Measurements from ENCODE around the gene TLK2.

TLK2 gene

DNA sequence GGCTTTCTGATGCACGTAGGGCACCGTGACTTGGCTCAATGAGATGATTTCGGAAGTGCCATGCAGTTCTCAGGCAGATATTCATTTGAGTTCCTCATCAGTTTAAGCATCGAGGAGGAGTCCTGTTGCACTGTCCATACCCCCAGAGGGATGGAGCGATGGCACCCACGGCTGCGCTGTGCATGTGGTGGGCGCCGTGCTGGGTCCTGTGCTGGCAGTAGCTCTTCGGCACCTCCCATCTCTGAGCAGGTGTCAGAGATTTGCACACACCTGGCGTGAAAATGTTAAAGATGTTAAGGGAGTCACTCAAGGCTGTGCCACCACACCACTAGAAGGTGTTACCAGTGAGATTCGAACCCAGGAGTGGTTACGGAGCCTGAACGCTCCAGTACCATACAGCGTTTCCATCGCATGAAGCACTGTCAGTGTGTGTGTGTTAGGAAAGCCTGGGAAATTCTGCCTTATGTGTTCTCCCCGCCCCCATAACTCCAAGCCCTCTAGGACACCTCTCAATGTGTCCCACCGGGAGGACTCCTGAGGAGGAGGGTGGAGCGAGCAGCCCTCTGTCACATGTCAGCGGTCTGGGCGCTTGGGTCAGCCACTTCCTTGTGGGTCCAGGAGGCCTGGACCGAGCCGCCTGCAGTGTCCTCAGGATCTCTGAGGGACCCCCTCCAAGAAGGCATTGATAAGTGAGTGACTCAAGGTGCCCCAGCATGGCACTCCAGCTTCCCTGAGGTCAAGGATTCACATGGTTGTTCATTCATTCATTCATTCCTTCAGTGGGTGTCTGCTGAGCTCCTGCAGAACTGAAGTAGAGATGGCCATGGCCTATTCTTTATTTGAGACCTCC lies 152.7 kb downstream of the TLK2 start:
- no peak for DNase-seq

DNA sequence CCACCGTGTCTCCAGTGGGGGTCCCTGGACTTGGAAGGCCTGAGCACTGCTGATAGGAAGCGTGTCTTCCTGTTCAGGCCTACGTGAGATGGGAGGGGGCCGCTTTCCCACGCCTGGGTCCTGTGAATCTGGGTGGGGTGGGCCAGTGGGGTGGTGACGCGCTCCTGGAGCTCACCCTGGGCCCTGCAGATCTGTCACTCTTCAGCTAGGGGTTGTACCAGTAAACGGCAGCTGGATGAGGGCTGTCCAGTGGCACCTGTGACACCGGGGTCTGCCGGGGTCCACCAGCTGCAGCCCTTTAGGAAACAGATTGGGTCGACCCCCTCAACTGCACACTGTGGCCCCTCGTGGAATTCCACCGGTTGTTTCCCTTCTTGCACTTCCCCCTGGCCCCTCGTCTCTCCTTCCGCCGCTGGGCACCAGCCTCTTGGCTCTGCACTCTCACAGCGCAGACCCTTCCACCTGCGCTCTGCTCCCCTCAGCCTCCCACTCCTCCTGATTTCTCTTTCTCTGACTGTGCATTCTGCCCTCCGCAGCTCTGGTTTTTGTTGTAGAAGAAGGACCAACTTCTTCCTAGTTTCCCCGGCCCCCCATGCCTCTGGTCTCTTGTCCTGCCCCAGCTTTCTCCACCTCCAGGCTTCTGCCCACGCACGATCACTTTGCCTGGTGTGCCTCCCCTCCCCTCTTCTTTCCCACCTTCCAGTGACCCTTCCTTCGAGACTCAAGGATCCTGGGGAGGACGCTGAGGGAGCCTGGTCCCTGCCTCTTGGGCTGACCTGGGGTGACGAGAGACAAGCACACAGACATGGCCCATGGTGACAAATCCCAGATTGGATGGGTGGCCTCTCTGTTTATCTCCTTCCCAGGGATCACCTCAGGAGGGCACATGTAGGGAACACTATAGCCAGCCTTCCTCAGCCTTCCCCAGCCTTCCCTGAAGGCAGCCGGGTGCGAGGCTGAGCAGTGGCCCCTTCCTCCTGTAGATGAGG lies 153.6 kb downstream of the TLK2 start:
- no peak for DNase-seq

DNA sequence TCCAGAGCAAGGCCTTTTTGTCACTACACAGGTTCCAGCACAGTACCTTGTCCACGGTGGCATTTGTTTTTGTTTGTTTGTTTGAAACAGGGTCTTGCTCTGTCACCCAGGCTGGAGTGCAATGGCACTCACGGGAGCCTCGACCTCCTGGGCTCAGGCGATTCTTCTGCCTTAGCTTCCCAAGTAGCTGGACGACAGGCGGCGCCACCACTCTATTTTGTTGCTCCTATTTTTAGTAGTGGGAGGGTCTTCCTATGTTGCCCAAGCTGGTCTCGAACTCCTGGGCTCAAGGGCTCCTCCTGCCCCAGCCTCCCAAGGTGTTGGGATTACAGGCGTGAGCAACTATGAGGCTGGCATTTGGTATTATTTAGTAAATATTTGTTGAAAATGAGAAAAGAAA lies 159.2 kb downstream of the TLK2 start:
- peak; percentile 22 for DNase-seq

DNA sequence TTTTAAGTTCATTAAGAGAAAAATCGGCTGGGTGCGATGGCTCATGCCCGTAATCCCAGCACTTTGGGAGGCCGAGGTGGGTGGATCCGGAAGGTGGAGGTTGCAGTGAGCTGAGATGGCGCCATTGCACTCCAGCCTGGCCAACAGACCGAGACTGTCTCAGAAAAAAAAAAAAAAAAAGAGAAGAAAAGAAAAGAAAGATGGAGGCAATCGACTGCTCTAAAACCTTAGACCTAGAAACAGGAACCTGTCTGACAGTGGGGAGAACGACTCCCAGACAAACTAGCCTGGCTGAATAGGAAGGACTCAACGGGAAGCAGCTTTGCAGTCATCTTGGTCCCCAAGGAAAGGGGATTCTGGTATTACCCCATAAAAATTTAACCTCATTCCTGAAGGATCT lies 162.5 kb downstream of the TLK2 start:
- DNase-seq: peak; percentile 16

GRCh38 chr17:62641951-62642350 lies 163.3 kb downstream of the TLK2 start:
- no peak for DNase-seq

DNA sequence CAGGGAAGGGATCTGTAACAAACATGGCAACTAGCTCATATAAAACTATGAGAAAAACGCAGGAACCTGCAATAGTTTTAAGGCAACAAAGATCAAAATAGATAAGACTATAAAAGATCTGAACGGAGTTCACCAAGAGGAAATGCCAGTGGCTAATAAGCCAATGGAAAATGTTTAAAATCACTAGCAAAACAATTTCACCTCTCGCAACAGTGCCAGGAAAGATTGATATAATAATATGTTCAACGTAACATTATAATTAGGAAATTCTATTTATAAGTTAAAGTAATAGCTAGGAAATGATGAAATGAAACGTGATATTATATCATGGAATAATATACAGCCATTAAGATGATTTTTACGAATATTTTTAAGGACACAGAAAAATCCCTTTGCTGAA lies 164.9 kb downstream of the TLK2 start:
- DNase-seq: no peak

DNA sequence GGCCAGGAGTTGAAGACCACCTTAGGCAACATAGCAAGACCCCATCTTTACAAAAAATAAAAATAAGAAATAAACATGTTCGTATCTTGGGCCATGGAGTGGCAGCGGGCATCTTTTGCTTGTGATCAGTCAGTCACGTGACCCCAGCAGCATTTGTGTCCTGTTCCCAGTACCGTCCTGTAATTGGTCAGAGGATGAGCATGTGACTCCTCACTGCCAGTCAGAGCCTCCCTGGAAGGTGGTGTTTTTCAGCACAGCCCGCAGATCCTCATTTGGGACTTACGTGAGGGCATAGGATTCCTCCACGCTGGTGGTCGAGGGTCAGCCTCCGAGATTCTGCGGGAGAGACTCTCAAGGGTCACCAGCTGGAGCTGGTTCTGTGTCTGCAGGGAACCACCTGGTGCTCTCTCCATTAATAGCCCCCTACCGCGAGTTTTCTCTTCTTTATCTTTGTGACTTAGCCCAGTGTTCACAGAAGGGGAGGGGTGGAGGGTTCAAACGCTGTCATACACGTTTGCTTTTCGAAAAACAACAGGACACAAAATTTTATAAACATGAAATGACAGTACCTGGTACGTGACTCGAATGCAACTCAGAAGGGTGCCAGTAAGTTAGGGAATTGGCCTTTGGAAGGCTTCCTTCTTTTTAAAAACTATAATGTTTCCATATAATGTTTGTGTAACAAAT lies 166.0 kb downstream of the TLK2 start:
- DNase-seq: peak; percentile 43

DNA sequence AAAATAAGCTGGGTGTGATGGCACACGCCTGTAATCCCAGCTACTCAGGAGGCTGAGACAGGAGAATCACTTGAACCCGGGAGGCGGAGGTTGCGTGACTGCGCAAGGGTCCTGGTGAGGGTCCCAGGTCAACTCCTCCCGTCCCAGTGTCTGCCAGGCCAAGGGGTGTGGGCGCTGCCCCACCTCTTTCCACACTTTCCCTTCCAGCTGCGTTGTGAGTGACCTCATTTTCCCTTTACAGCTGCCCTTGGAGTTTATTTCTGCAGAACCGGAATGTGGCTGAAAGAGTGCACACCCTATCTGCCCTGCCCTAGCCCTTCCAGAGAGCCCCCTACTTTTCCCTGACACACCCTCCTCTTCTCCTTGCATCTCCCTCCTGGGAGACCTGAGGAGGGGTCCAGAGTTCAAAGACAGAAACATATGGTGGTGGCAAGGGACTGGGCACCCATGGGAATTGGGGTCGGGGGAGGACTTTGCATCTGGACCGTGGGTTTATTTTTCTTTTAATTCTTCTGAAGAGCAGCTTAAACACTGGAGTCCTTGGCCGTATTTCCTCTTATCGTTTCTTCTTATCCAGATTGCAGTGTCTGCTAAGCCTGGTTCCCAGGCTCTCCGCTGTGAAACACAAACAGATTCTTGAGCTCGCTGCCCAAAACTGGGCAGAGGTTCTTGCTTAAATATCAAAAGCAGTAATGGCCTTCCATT lies 169.8 kb downstream of the TLK2 start:
- peak; percentile 48 for DNase-seq

GRCh38 chr17:62648956-62649294 lies 170.3 kb downstream of the TLK2 start:
- peak; percentile 42 for DNase-seq

GRCh38 chr17:62649570-62649969 lies 170.9 kb downstream of the TLK2 start:
- peak; percentile 30 for DNase-seq

- peak; percentile 49 for DNase-seq
Measured at GRCh38 chr17:62650587-62650986, 172.0 kb downstream of the TLK2 start.

- peak; percentile 70 for DNase-seq
Measured at GRCh38 chr17:62652251-62653001, 173.8 kb downstream of the TLK2 start.

DNA sequence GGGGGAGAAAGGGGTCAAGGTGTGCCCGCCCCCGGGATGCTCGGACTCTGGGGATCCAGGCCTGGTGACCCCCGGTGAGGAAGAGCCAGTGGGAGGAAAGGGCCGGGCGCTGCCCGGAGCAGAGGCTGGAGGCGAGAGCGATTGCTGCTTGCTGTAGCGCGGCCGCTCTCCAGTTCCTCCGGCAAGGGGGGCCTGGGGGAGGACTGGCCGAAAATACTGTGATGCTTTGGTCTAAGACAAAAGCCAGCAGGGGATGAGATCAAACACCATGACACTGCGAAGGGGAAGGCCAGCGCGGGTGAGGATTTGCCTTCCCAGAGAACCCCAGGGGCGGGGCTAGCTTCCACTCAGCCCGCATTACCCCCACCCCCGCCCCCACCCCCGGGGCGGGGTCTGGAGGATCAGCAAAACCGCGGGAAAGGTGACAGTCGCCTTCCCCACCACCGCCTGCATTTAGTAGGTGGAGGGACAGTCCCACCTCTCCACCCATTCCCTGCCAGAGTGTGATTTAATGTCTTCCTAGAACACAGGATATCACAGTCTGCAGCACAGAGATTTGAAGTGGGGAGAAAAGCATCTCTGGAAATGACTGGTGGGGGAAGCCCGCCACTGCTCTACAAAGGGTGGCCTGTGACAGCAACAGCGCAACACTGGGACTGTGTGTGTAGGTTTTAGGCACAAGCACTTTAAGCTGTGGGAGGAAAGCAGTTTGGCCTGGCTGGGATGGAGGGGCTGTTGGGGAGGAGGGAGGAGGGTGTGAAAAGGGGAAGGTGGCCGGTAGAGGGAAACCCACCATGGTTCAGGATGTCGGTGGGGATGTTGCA lies 174.6 kb downstream of the TLK2 start:
- peak; percentile 93 for DNase-seq

DNA sequence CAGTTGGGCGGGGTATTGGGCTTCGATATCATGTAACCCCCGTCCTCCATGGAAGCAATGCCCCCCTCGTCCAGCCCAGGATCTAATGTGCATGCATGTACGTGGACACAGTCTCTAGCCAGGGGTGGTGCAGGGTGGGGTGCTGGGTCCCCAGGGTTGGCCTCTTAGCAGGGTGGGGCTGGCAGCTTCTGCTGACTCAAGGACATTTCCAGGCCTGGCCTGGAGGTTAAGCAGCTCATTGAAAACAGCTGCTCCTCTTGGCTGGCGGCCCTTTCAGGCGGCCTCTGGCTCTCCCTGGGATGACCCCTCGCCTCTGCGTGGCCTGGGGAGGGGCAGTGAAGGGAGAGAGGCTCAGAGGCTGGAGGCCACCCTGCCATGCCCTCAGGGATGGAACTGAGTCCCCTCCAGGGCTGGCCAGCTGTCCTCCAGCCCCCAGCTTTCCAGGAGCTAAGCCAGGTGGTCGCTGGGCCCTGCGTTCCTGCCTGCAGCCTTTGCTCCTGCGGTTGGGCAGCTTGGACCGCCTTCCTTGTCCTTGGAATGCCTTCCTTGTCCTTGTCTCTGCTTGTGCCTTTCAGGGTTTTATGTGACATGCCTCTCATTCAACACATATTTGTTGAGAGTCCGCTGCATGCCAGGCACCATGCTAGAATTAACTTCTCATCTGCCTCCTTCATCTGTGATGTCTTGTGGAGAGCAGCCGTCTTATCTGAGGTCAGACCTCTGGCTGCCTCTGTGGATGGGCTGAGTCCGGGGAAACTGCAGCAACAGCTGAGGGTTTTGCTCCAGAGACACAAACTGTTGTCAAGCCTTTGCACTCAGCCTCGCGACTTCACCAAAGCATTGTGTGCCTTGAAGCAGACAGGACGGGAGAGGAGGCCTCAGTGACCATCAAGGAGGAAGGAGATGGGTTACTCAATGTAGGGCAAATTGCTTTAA lies 175.5 kb downstream of the TLK2 start:
- DNase-seq: peak; percentile 58

DNA sequence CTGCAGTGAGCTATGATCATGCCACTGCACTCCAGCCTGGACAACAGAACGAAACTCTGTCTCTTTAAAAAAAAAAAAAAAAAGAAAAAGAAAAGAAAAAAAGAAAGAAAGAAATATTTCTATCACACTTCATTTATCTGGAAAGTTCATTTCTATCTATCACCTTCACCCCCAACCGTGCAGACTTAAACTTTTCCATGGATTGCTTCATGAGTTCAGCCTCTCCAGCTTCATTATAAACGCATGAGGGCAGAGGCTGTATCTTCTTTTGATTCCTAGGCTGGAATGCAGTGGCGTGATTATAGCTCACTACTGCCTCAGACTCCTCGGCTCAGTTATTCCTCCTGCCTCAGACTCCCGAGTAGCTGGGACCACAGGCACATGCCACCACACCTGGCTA lies 177.0 kb downstream of the TLK2 start:
- no peak for DNase-seq

DNA sequence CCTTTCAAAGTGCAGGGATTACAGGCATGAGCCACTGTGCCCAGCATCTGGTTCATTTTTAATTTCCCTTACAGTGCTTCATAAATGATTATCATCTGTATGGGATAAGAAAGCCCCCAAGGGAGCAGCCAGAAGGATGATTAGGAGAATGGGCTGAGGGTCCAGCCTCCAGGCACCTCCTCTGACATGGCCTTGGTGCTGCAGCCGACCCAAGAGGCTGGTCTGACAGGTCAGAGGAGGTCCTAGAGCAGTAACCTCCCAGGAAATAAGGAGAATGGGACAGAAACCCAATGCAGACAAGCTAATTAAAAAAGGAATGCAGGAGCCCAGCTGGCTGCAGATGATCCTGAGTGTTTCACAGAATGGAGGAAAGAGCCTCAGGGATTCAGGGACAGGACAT lies 177.8 kb downstream of the TLK2 start:
- DNase-seq: peak; percentile 33

DNA sequence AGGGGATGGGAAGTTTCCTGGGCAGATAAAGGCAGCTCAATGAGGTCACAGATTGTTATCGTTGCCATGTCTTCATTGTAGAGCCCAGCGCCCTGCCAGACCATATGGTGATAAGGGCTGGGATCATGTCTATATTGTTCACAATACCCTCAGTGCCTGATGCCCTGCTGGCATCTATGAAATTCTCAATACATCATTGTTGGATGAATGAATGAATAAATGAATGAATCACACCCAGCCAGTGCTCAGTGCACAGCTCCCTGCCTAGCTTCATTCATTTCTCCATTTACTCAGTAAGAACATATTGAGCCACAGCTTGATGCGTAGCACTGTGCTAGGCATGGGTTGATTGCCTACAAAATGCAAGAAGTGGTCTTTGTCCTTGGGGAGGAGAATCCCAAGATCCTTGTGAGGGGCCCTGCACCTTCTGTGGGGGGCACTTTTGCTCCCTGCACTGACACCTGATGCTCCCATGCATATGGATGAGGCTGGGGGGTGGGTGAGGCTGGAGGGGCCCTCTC lies 178.6 kb downstream of the TLK2 start:
- DNase-seq: peak; percentile 10

GRCh38 chr17:62657690-62658089 lies 179.1 kb downstream of the TLK2 start:
- DNase-seq: no peak

DNA sequence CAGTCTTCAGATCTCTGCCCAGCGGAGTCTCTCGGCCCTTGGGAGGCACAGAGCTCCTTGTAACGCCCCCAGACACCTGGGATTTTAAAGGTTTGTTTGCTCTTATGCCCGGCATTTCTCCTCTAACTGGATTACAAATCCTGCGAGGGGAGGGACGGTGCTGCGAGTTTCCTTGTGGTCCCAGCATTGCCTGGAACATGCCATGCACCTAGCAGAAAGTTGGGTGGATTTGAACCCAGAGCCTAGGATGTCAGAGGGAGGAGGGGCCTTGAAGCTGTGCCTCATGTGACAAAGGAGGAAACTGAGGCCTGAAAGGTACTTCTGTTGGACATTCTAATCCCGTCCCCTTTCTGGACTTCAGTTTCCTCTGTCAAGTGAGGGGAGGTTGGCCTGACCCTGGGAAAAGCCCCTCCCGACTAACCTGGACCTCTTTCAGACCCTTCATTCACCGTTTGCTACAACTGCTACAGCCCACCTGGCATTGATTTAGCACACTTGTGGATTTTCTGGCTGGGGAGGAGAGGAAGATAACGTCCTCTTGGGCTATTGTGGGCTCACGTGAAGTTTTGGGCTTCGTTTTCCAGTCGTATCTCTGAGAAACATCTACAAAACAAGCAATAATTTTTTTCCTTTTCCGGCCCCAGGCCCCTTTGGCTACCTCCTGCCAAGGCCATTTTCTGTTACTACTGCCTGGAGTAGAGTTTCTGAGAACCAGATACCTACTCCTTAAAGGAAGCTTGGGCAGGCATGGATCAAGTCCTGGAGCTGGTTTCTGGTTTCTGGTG lies 179.7 kb downstream of the TLK2 start:
- peak; percentile 16 for DNase-seq

Data from activated effector memory CD4-positive, alpha-beta T cell treated with anti-CD3 and anti-CD28 coated beads, Interleukin-2, amount 50 U/mL, for 16 hours (primary cell).